HepG2 (cell line): ENCODE data around the gene PDZD8. TPM values are rescaled to one million over a fixed set of nuclear protein-coding genes. Genes with fewer than 3 reads are reported as not detected.
A peak's percentile ranks its signal among the peaks of the same experiment; 100 is the strongest.

Experiments
- ATAC-seq: fragments of 200-7000 bp; cut with Tn5 transposase; 3 replicates; pipeline ENCODE4 v1.9.1; 2020; ENCODE audit warnings: mild to moderate bottlenecking, moderate library complexity
- BruUV-seq: library from RNA; stranded (reverse); fragments of 400-500 nt; replicated peaks from 2 replicates; lab custom pipeline; 2021; lab: Mats Ljungman, UMichigan
- CTCF ChIA-PET: fragments of 300-600 bp; formaldehyde crosslinking; extraction: SDS; loops from one replicate; lab custom pipeline; 2021; ENCODE audit warnings: low total read pairs, inconsistent platforms, low intra/inter-chr PET ratio; lab: Yijun Ruan, JAX
- POLR2A ChIA-PET: fragments of 350-600 bp; sonication (Branson Sonifier 250); formaldehyde crosslinking; loops from one replicate; lab custom pipeline; 2020; ENCODE audit warnings: antibody characterized with exemption, inconsistent platforms; lab: Yijun Ruan, JAX
- DNase-seq: peaks from one replicate; pipeline ENCODE4 v3.0.0-alpha.2; 2015; ENCODE audit warnings: low spot score
- FAIRE-seq: peaks from 3 replicates; lab custom pipeline; 2011; peaks lifted over from hg19 to GRCh38; lab: Jason Lieb, UNC
- H2AFZ ChIP-seq: one replicate; pipeline ENCODE4 v1.6.1; 2011; ENCODE audit warnings: low read length, inconsistent platforms
- H3K27ac ChIP-seq: fragments of 300-600 bp; 3 replicates; pipeline ENCODE4 v1.8.0; 2011; ENCODE audit warnings: mixed run types, mild to moderate bottlenecking, mixed read lengths, low read length, inconsistent platforms; ENCODE audit not compliant: insufficient read depth; ENCODE audit errors: extremely low read length
- H3K27me3 ChIP-seq, 2 experiments: fragments of 200-600 bp in 1 of 2; 2 replicates in 1 of 2; 3 replicates in 1 of 2; pipeline versions ENCODE4 v1.6.0 to v1.8.0; 2011; ENCODE audit warnings: low read length in 2 of 2, mild to moderate bottlenecking in 2 of 2, moderate library complexity in 2 of 2, inconsistent platforms in 1 of 2; ENCODE audit not compliant: insufficient read depth in 2 of 2, control insufficient read depth in 1 of 2
- H3K36me3 ChIP-seq, 2 experiments: fragments of 200-600 bp in 1 of 2; replicated peaks in 1 of 2; 2 replicates in 1 of 2; 3 replicates in 1 of 2; pipeline versions ENCODE4 v1.5.1 to v1.8.0; 2011; ENCODE audit warnings: low read length in 2 of 2, inconsistent platforms in 1 of 2; ENCODE audit not compliant: insufficient read depth in 2 of 2, control insufficient read depth in 1 of 2
- H3K4me1 ChIP-seq: 2 replicates; pipeline ENCODE4 v1.5.1; 2012; ENCODE audit warnings: low read length, inconsistent platforms; ENCODE audit not compliant: insufficient read depth
- H3K4me2 ChIP-seq: 2 replicates; pipeline ENCODE4 v1.6.0; 2011; ENCODE audit warnings: low read depth, low read length, inconsistent platforms
- H3K4me3 ChIP-seq, 3 experiments: fragments of 200-600 bp in 1 of 3; sonication (generic), shearing (Covaris generic) in 1 of 3; replicated peaks in 1 of 3; 2 replicates each; pipeline ENCODE4 v1.5.1; 2011 to 2016; ENCODE audit warnings: low read length in 3 of 3, inconsistent platforms in 2 of 3, low read depth in 2 of 3, mild to moderate bottlenecking in 2 of 3, control low read depth in 1 of 3, mixed read lengths in 1 of 3; ENCODE audit not compliant: insufficient read depth in 1 of 3
- H3K79me2 ChIP-seq: one replicate; pipeline ENCODE4 v1.6.1; 2011; ENCODE audit warnings: low read length, inconsistent platforms; ENCODE audit not compliant: insufficient read depth
- H3K9ac ChIP-seq: 2 replicates; pipeline ENCODE4 v1.6.0; 2011; ENCODE audit warnings: mild to moderate bottlenecking, low read depth, low read length, inconsistent platforms; ENCODE audit not compliant: insufficient read depth
- H3K9me3 ChIP-seq: 2 replicates; pipeline ENCODE4 v1.5.1; 2012; ENCODE audit warnings: mild to moderate bottlenecking, low read length
- H4K20me1 ChIP-seq: 2 replicates; pipeline ENCODE4 v1.6.0; 2011; ENCODE audit warnings: inconsistent platforms, mild to moderate bottlenecking, low read length, moderate library complexity; ENCODE audit not compliant: insufficient read depth
- ATF2 ChIP-seq: sonication (generic); formaldehyde crosslinking; IDR thresholded peaks from 2 replicates; pipeline ENCODE4 v1.4.0; 2020; ENCODE audit warnings: missing genetic modification reagents
- DNMT3B ChIP-seq: conservative IDR thresholded peaks from 2 replicates; pipeline ENCODE4 v1.6.1; 2016; ENCODE audit warnings: missing biosample characterization, control low read depth
- FOSL1 ChIP-seq: sonication (generic); formaldehyde crosslinking; IDR thresholded peaks from 2 replicates; pipeline ENCODE4 v1.9.0; 2021; ENCODE audit warnings: missing genetic modification reagents, borderline replicate concordance
- FOSL2 ChIP-seq: sonication (generic); formaldehyde crosslinking; IDR thresholded peaks from 2 replicates; pipeline ENCODE4 v1.4.0; 2020; ENCODE audit warnings: missing genetic modification reagents
- KAT2B ChIP-seq: fragments of 150-350 bp; IDR thresholded peaks from 2 replicates; pipeline ENCODE4 v1.6.1; 2014; ENCODE audit warnings: low read depth, low read length, borderline replicate concordance
- MED8 ChIP-seq: sonication (generic); formaldehyde crosslinking; IDR thresholded peaks from 2 replicates; pipeline ENCODE4 v1.8.1; 2023; ENCODE audit warnings: mild to moderate bottlenecking, missing genetic modification reagents; ENCODE audit not compliant: insufficient replicate concordance
- PHB2 ChIP-seq: fragments of 450-650 bp; IDR thresholded peaks from 2 replicates; pipeline ENCODE4 v1.6.1; 2018; ENCODE audit not compliant: partially characterized antibody
- PLRG1 ChIP-seq: fragments of 450-650 bp; conservative IDR thresholded peaks from 2 replicates; pipeline ENCODE4 v1.6.1; 2016
- SNAPC2 ChIP-seq: sonication (generic); formaldehyde crosslinking; IDR thresholded peaks from 2 replicates; pipeline ENCODE4 v1.8.1; 2022; ENCODE audit warnings: mild to moderate bottlenecking, missing genetic modification reagents
- U2AF1 ChIP-seq: fragments of 200-400 bp; formaldehyde crosslinking; optimal IDR thresholded peaks from 2 replicates; pipeline ENCODE3; 2017; ENCODE audit warnings: mild to moderate bottlenecking, low read depth, low read length
- ZNF143 ChIP-seq: sonication (generic); formaldehyde crosslinking; IDR thresholded peaks from 2 replicates; pipeline ENCODE4 v1.4.0; 2020; ENCODE audit warnings: missing genetic modification reagents
- ZNF251 ChIP-seq: sonication (generic); formaldehyde crosslinking; IDR thresholded peaks from 2 replicates; pipeline ENCODE4 v1.9.0; 2021; ENCODE audit warnings: mild to moderate bottlenecking, missing genetic modification reagents
- ZNF264 ChIP-seq: sonication (generic); formaldehyde crosslinking; IDR thresholded peaks from 2 replicates; pipeline ENCODE4 v1.4.0; 2020; ENCODE audit warnings: missing genetic modification reagents
- ZNF782 ChIP-seq: sonication (generic); formaldehyde crosslinking; IDR thresholded peaks from 2 replicates; pipeline ENCODE4 v1.4.0; 2020; ENCODE audit warnings: missing genetic modification reagents, mild to moderate bottlenecking, borderline replicate concordance
- WGBS: methylation state at CpG from one replicate; pipeline ENCODE4 v1.1.6; 2017; ENCODE audit warnings: low lambda C conversion rate; 5-methylcytosine and 5-hydroxymethylcytosine counted together
- in situ Hi-C: cut with HindIII; loops from 2 replicates; pipeline ENCODE4 v1.10.0; 2017; ENCODE audit warnings: low pct_unique_long_range_greater_than_20kb; ENCODE audit not compliant: extremely low pct_ligation_motif_present
- intact Hi-C: fragments of 100-400 bp; cut with micrococcal nuclease; formaldehyde crosslinking; loops from one replicate; pipeline ENCODE4 v1.10.0; 2022; ENCODE audit not compliant: unreplicated experiment
- polyA plus RNA-seq, 8 experiments: library from polyadenylated mRNA; depleted of rRNA in 3 of 8; stranded (reverse) in 7 of 8; unstranded in 1 of 8; fragments of >200 nt; fragmentation: Illumina TruSeq in 4 of 8; extraction: Trizol in 4 of 8; gene quantifications; 2 replicates each; pipeline versions ENCODE4 v1.2.1 to v1.2.3, GENCODE V29; 2011 to 2016; ENCODE audit warnings: low read depth in 4 of 8, missing spikeins in 1 of 8, mixed read lengths in 1 of 8; ENCODE audit not compliant: insufficient read depth in 1 of 8
- total RNA-seq, 5 experiments: library from RNA; depleted of rRNA; stranded (reverse); fragments of >200 nt; fragmentation: Illumina TruSeq; extraction: Trizol; gene quantifications; 2 replicates each; pipeline ENCODE4 v1.2.3, GENCODE V29; 2016; ENCODE audit warnings: low read depth in 1 of 5

Gene PDZD8
- total and polyA plus RNA-seq, 2 of the 13 experiments (the other 11 are each of a cell fraction or from before 2014, with no cell fraction given) = 11.2 to 32.0 TPM

GRCh38 chr10:117360994-117361667, 14.1 kb downstream of the PDZD8 start (continued):
- no peak; the same call in 1 of the 2 replicates for TF ChIP-seq DNMT3B
- TF ChIP-seq ATF2 (CRISPR knock-in tag) = peak; percentile 24; the same call in 1 of the 2 replicates
- no peak for TF ChIP-seq MED8
- TF ChIP-seq PLRG1 = no peak
- TF ChIP-seq ZNF782 (CRISPR knock-in tag) = no peak
- no peak for TF ChIP-seq FOSL1 (CRISPR knock-in tag)
- TF ChIP-seq SNAPC2 = no peak
- TF ChIP-seq U2AF1 = no peak
- TF ChIP-seq ZNF143 (CRISPR knock-in tag) = no peak
- TF ChIP-seq PHB2 = no peak
- TF ChIP-seq KAT2B = no peak
- TF ChIP-seq ZNF251 = no peak

- Histone ChIP-seq H3K4me1 (peaks cover 71% of the 10 kb centered on the region), H3K4me2 (peak overlapping the region; percentile 71)
These were observed 15.2 kb downstream of the PDZD8 start for GRCh38 chr10:117360016-117360415.

More at GRCh38 chr10:117360016-117360415, 15.2 kb downstream of the PDZD8 start:
- peaks cover 96% of the 10 kb centered on the region for H3K79me2 ChIP-seq
- peak overlapping the region; percentile 73 for H3K27ac ChIP-seq
- H3K27me3 ChIP-seq = no peaks in the 10 kb centered on the region
- H3K9ac ChIP-seq = no peak overlapping the region
- H4K20me1 ChIP-seq = peaks cover 7% of the 10 kb centered on the region; the same call in 1 of the 2 replicates
- TF ChIP-seq ZNF264 (CRISPR knock-in tag) (no peak), FOSL2 (CRISPR knock-in tag) (0 out of 2 replicates have a peak, but pooled peaks have one; percentile 28)
- TF ChIP-seq, all 625 proteins: peak for 1
- WGBS = 56% methylated on average over 1 of the region's 1 CpG
- BruUV-seq = no TSS peak
- no peaks in the 10 kb centered on the region for H3K9me3 ChIP-seq
- ChIA-PET POLR2A (interaction anchor here (1.5 to 2.4 kb wide), 2 partner anchors 9 to 14 kb away, joined by 5 to 9 read pairs; no protein-coding TSS in a partner anchor), CTCF (no interaction called here)
- no peaks in the 10 kb centered on the region for H3K36me3 ChIP-seq
- no peak overlapping the region for H2AFZ ChIP-seq
- intact Hi-C loops = no loop called here
- in situ Hi-C loops = no loop called here
- FAIRE-seq = no peak
- peak overlapping the region in 2 of 3 experiments; percentile 33 to 44; a peak in 2 of 6 replicates for H3K4me3 ChIP-seq
- no peak for DNase-seq
- no peak for ATAC-seq
